ENCODE data around the gene TSTD1. TPM values are rescaled to one million over a fixed set of nuclear protein-coding genes. Genes with fewer than 3 reads are reported as not detected.
"Not testable (repeated sequence)": the region's sequence is repeated elsewhere in the genome, so short reads cannot be mapped to it uniquely, and the experiment has no call there.

TSTD1 gene
- total RNA-seq, 1 experiment from 2014 or later = 116 TPM

- no peak for TF ChIP-seq REST (IDR thresholded peaks at IDR 0.05; ENCODE audit: low read depth)
- TF ChIP-seq CEBPB (IDR thresholded peaks at IDR 0.05; ENCODE audit: low read depth) = no peak
- TF ChIP-seq ATF3 (IDR thresholded peaks at IDR 0.05) = no peak
- TF ChIP-seq ZBTB33 (IDR thresholded peaks at IDR 0.05; ENCODE audit: extremely low read depth, insufficient replicate concordance, low read length) = no peak
- TF ChIP-seq EZH2phosphoT487 (IDR thresholded peaks at IDR 0.05; ENCODE audit: borderline replicate concordance) = no peak
- ChIA-PET RAD21 (ENCODE audit: low non-redundant PET in 1 of 2, low total read pairs in 2 of 2, uncharacterized antibody in 2 of 2, unreplicated experiment in 2 of 2) (no interaction called here), CTCF (interaction anchor here (1.0 kb wide), 1 partner anchor 11 kb away, joined by 3 read pairs; the partner anchor contains the start of gene F11R), POLR2A (interaction anchor here (3.2 kb wide), 1 partner anchor 10 kb away, joined by 18 read pairs; the partner anchor contains the start of gene F11R)
- Histone ChIP-seq H3K9me3 (ENCODE audit: control insufficient read depth in 1 of 2, insufficient read depth in 1 of 2, low read depth in 1 of 2, low read length in 2 of 2) (no peaks in the 10 kb centered on the region), H4K20me1 (ENCODE audit: insufficient read depth) (no peaks in the 10 kb centered on the region), H3K36me3 (ENCODE audit: control insufficient read depth in 1 of 2, insufficient read depth in 2 of 2, low read length in 2 of 2) (no peaks in the 10 kb centered on the region), H3K27me3 (ENCODE audit: insufficient read depth, low read length) (no peaks in the 10 kb centered on the region), H3K79me2 (ENCODE audit: insufficient read depth, low read length) (peaks cover 33% of the 10 kb centered on the region), H3K4me2 (ENCODE audit: low read length) (no peak overlapping the region), H3K9me2 (ENCODE audit: insufficient read depth) (no peaks in the 10 kb centered on the region), H2AFZ (ENCODE audit: low read depth, low read length, poor library complexity, severe bottlenecking) (no peak overlapping the region), H3K4me3 (replicated peaks in 1 of 2; ENCODE audit: low read depth in 1 of 2, low read length in 2 of 2) (no peak overlapping the region), H3K9ac (ENCODE audit: low read length) (no peak overlapping the region), H3K4me1 (ENCODE audit: control insufficient read depth in 1 of 2, insufficient read depth in 2 of 2, low read length in 2 of 2) (peaks cover 14 to 31% of the 10 kb centered on the region in 2 experiments), H3K27ac (ENCODE audit: low read depth, low read length) (no peak overlapping the region)
- intact Hi-C loops (cut with micrococcal nuclease) = no loop called here
- DNase-seq (ENCODE audit: low read depth, low spot score) = no peak
- ATAC-seq = no peak
- BruUV-seq (replicated peaks) = no TSS peak
These were observed 6.9 kb downstream of the TSTD1 start for GRCh38 chr1:161031874-161032273.

GRCh38 chr1:161029466-161029865 is 9.3 kb downstream of the TSTD1 start:
- RAD21 ChIA-PET (ENCODE audit: low non-redundant PET in 1 of 2, low total read pairs in 2 of 2, uncharacterized antibody in 2 of 2, unreplicated experiment in 2 of 2); CTCF ChIA-PET; POLR2A ChIA-PET: not testable (repeated sequence)

GRCh38 chr1:161026954-161027353 is 11.8 kb downstream of the TSTD1 start:
- H3K4me2 ChIP-seq (ENCODE audit: low read length); ATAC-seq; H3K27ac ChIP-seq (ENCODE audit: low read depth, low read length); DNase-seq (ENCODE audit: low read depth, low spot score); H2AFZ ChIP-seq (ENCODE audit: low read depth, low read length, poor library complexity, severe bottlenecking); POLR2A ChIA-PET; H3K9me3 ChIP-seq (ENCODE audit: control insufficient read depth in 1 of 2, insufficient read depth in 1 of 2, low read depth in 1 of 2, low read length in 2 of 2); H3K9me2 ChIP-seq (ENCODE audit: insufficient read depth); H3K27me3 ChIP-seq (ENCODE audit: insufficient read depth, low read length); intact Hi-C loops (cut with micrococcal nuclease); H3K36me3 ChIP-seq (ENCODE audit: control insufficient read depth in 1 of 2, insufficient read depth in 2 of 2, low read length in 2 of 2); H4K20me1 ChIP-seq (ENCODE audit: insufficient read depth); BruUV-seq (replicated peaks); H3K79me2 ChIP-seq (ENCODE audit: insufficient read depth, low read length); H3K9ac ChIP-seq (ENCODE audit: low read length); CTCF ChIA-PET; H3K4me3 ChIP-seq (replicated peaks in 1 of 2; ENCODE audit: low read depth in 1 of 2, low read length in 2 of 2); RAD21 ChIA-PET (ENCODE audit: low non-redundant PET in 1 of 2, low total read pairs in 2 of 2, uncharacterized antibody in 2 of 2, unreplicated experiment in 2 of 2): not testable (repeated sequence)
- H3K4me1 ChIP-seq (ENCODE audit: control insufficient read depth in 1 of 2, insufficient read depth in 2 of 2, low read length in 2 of 2) = peaks cover 11 to 22% of the 10 kb centered on the region in 2 experiments

More at GRCh38 chr1:161029466-161029865, 9.3 kb downstream of the TSTD1 start:
- H3K9me2 ChIP-seq (ENCODE audit: insufficient read depth); intact Hi-C loops (cut with micrococcal nuclease); H2AFZ ChIP-seq (ENCODE audit: low read depth, low read length, poor library complexity, severe bottlenecking); H3K27ac ChIP-seq (ENCODE audit: low read depth, low read length); DNase-seq (ENCODE audit: low read depth, low spot score); H3K4me2 ChIP-seq (ENCODE audit: low read length); H3K4me3 ChIP-seq (replicated peaks in 1 of 2; ENCODE audit: low read depth in 1 of 2, low read length in 2 of 2); H4K20me1 ChIP-seq (ENCODE audit: insufficient read depth); H3K36me3 ChIP-seq (ENCODE audit: control insufficient read depth in 1 of 2, insufficient read depth in 2 of 2, low read length in 2 of 2); H3K27me3 ChIP-seq (ENCODE audit: insufficient read depth, low read length); ATAC-seq; H3K9me3 ChIP-seq (ENCODE audit: control insufficient read depth in 1 of 2, insufficient read depth in 1 of 2, low read depth in 1 of 2, low read length in 2 of 2); BruUV-seq (replicated peaks); H3K9ac ChIP-seq (ENCODE audit: low read length): not testable (repeated sequence)
- Histone ChIP-seq H3K79me2 (ENCODE audit: insufficient read depth, low read length) (peaks cover 22% of the 10 kb centered on the region), H3K4me1 (ENCODE audit: control insufficient read depth in 1 of 2, insufficient read depth in 2 of 2, low read length in 2 of 2) (peaks cover 14 to 35% of the 10 kb centered on the region in 2 experiments)
